Nephron progenitor cell (in vitro differentiated cells): ENCODE measurements around the gene NSL1.

ENCODE experiments used
- DNase-seq: peaks from one replicate; pipeline ENCODE4 v3.0.0; 2021
- H3K27ac Mint-ChIP-seq: 2 replicates; pipeline ENCODE4 v1.8.0; 2021; ENCODE audit warnings: mild to moderate bottlenecking, moderate library complexity, mixed read lengths
- H3K27me3 Mint-ChIP-seq: 2 replicates; pipeline ENCODE4 v1.8.0; 2021; ENCODE audit warnings: mild to moderate bottlenecking, low read depth, mixed read lengths; ENCODE audit not compliant: poor library complexity
- H3K36me3 Mint-ChIP-seq: 2 replicates; pipeline ENCODE4 v1.8.0; 2021; ENCODE audit warnings: low read depth, mixed read lengths
- H3K4me1 Mint-ChIP-seq: 2 replicates; pipeline ENCODE4 v1.8.0; 2021; ENCODE audit warnings: mixed read lengths
- H3K4me3 Mint-ChIP-seq: 2 replicates; pipeline ENCODE4 v1.8.0; 2021; ENCODE audit warnings: mild to moderate bottlenecking, moderate library complexity, mixed read lengths
- H3K9me3 Mint-ChIP-seq: 2 replicates; pipeline ENCODE4 v1.8.0; 2021; ENCODE audit warnings: mild to moderate bottlenecking, moderate library complexity, mixed read lengths
- CTCF ChIP-seq: fragments of 200-600 bp; sonication (generic); IDR thresholded peaks from 2 replicates; pipeline ENCODE4 v1.5.0; 2021; ENCODE audit warnings: antibody characterized with exemption

The NSL1 gene

GRCh38 chr1:212698467-212699103 lies 93.0 kb downstream of the NSL1 start:
- peaks cover 29% of the 10 kb centered on the region for H3K4me1 Mint-ChIP-seq
- H3K27ac Mint-ChIP-seq = no peak overlapping the region
- H3K4me3 Mint-ChIP-seq = peak overlapping the region; percentile 50
- TF ChIP-seq CTCF = no peak
- H3K27me3 Mint-ChIP-seq = peaks cover 94% of the 10 kb centered on the region
- H3K36me3 Mint-ChIP-seq = no peaks in the 10 kb centered on the region
- no peaks in the 10 kb centered on the region for H3K9me3 Mint-ChIP-seq
- no peak for DNase-seq

GRCh38 chr1:212696721-212697331 lies 94.8 kb downstream of the NSL1 start:
- no peak overlapping the region for H3K27ac Mint-ChIP-seq
- no peak overlapping the region for H3K4me3 Mint-ChIP-seq
- no peaks in the 10 kb centered on the region for H3K36me3 Mint-ChIP-seq
- peaks cover 29% of the 10 kb centered on the region for H3K4me1 Mint-ChIP-seq
- H3K9me3 Mint-ChIP-seq = no peaks in the 10 kb centered on the region
- no peak for TF ChIP-seq CTCF
- peaks cover 77% of the 10 kb centered on the region for H3K27me3 Mint-ChIP-seq
- no peak for DNase-seq

- H3K27me3 Mint-ChIP-seq = peaks cover 39% of the 10 kb centered on the region
- H3K9me3 Mint-ChIP-seq = no peaks in the 10 kb centered on the region
- H3K36me3 Mint-ChIP-seq = no peaks in the 10 kb centered on the region
- no peak overlapping the region for H3K4me3 Mint-ChIP-seq
- no peak for TF ChIP-seq CTCF
- H3K4me1 Mint-ChIP-seq = peaks cover 13% of the 10 kb centered on the region
- no peak for DNase-seq
- H3K27ac Mint-ChIP-seq = no peak overlapping the region
Measured at GRCh38 chr1:212692774-212693644, 98.6 kb downstream of the NSL1 start.

GRCh38 chr1:212691561-212692071 lies 100.0 kb downstream of the NSL1 start:
- Mint-ChIP-seq H3K4me3 (no peak overlapping the region), H3K4me1 (peaks cover 13% of the 10 kb centered on the region), H3K9me3 (no peaks in the 10 kb centered on the region), H3K27me3 (peaks cover 25% of the 10 kb centered on the region), H3K36me3 (no peaks in the 10 kb centered on the region), H3K27ac (no peak overlapping the region)
- no peak for DNase-seq
- no peak for TF ChIP-seq CTCF

- DNase-seq = no peak
- Mint-ChIP-seq H3K27me3 (peaks cover 18% of the 10 kb centered on the region), H3K4me1 (peaks cover 13% of the 10 kb centered on the region), H3K36me3 (no peaks in the 10 kb centered on the region), H3K4me3 (no peak overlapping the region), H3K27ac (no peak overlapping the region), H3K9me3 (no peaks in the 10 kb centered on the region)
- no peak for TF ChIP-seq CTCF
Measured at GRCh38 chr1:212690816-212691403, 100.7 kb downstream of the NSL1 start.
